HG02571 (cell line): ENCODE measurements around the gene EHD3.

ENCODE experiments used
- ATAC-seq: cut with Tn5 transposase; IDR thresholded peaks from one replicate; pipeline ENCODE4 v1.9.1; 2021; ENCODE audit warnings: mild to moderate bottlenecking, moderate library complexity; ENCODE audit not compliant: unreplicated experiment

The EHD3 gene

DNA sequence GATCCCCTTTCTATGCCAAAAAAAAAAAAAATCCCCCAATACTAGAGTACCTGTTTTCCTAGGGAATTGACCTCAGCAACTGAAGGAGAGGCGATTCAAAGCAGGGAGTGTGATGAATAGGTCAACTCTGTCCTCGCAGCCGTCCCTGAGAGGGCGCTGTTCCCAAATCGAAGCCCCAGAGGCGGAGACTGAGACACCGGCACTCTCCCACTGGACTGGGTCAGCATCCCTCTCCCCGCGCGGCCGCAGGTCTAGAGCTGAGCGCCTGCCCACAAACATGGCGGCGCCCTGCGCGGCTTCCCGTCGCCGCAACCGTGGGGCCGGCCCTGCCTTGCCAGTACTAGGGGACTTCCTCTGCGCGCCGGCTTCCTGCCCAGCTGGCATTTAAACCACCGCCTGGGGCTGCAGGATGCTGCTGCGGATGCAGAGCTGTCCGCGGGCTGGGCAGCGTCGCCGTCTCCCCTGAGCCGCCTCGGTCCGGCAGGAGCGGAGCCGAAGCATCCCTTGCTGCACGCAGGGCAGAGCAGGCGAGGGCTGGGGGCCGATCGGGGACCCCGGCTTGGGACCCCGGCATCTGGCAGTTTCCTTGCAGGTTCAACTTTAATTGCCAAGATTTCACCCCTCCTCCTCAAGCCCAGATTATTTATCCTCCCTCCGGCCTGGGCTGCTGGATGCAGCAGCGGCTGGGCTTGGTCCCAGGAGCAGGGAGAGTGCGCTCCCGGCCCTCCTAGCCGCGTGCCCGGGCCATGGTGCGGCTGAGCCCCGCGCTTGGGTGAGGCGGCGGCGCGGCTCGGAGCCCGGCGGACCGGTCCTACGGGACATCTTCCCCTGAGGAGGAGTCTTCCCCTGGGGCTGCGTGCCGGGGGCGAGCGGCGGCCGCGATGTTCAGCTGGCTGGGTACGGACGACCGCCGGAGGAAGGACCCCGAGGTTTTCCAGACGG is at the start of gene EHD3:
TSS of gene EHD3 (plus strand) at position 412 of the 942 bp plus-strand sequence. CDS start at position 882, 470 bp downstream.
- peak; percentile 96 for ATAC-seq

DNA sequence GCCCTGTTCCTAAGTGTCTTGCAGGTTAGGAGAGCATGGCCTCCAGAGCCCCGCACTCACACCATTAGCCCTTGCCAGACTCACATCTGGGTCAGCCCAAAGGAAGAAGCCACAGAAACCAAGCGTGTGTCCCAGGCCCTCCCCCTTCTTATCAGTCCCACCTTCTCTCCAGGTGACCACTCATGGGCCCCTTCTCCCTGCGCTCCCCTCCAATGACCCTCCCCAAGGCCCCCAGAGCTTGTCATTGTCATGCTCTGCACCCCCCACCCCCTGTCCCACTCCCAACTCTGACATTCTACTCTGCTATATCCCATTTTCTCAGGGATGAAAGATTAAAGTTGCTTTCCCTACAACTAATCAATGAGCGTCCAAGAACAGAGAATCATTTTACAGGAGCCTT is 46.8 kb upstream of the EHD3 start:
- ATAC-seq = no peak

DNA sequence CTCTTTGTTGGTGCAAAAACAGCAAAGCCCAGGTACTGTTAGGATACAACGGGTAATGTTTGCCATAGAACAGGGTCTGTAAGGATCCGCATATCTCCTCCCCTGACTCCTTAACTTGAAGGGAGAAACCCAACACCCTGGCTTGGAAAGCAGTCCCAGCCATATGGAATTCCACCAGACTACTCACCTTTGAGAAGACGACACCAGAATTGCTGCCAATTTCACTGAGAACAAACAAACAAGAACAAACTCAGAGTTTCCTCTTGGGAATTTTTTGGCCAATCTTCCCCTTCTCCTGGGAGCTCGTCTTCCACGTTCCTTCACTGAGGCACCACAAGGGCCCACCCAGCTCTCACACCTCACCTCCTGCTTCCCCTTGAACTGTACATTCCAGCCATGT is 45.8 kb upstream of the EHD3 start:
- ATAC-seq = no peak

DNA sequence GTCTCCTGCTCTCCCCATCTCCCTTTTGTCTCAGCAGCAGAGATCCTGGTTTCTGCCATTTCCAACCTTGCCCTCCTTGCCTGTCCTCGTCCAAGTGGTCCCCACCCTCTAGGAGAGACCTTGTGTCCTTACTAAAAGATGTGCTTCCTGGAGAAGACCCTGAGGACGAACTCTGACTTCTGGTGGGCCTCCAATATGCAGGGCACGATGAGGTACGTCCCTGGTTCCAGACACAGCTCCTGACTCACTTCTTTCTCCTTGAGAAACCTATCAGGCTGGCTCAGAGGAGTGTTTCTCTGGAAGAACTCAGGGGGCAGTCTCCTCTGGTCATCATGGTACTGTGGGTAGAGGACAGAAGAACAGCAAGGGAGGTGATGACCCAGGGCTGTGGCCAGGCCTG is 44.8 kb upstream of the EHD3 start:
- no peak for ATAC-seq

DNA sequence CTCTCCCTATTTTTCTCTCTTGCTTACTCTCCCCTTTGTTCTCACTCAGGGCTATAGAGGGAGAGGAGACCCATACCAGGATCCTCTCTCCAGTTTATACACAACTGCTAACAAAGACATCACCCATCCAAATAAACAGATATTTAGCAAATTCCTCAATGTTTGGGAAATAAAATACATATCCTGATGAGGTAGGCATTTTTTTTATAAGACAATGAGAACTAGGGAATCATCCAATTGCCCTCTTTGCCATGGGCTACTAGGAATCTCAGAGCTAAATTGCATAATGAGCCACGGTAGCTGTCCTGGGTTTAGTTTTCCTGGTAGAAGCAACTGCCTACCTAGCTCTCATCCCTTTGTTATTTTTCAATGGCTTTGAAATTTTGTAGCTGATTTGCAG is 43.8 kb upstream of the EHD3 start:
- no peak for ATAC-seq

DNA sequence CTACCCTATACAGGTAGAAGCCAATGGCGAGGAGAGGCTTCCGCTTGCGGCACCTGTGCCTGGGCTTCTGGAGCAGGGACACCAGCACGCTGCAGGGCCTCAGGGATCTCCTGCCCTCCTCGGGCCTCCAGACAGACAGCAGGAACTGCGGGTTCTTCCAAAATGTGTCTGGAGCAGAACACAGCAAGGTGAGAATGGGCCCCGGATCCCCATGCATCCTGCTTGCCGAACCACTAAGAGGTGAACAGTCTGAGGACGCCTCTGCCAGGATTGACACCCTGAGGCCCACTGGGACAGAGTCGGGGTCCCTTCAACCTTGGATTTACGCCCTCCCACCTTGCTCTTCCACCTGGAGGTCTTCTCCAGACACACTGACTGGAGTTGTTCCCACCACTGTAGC is 42.0 kb upstream of the EHD3 start:
- no peak for ATAC-seq

DNA sequence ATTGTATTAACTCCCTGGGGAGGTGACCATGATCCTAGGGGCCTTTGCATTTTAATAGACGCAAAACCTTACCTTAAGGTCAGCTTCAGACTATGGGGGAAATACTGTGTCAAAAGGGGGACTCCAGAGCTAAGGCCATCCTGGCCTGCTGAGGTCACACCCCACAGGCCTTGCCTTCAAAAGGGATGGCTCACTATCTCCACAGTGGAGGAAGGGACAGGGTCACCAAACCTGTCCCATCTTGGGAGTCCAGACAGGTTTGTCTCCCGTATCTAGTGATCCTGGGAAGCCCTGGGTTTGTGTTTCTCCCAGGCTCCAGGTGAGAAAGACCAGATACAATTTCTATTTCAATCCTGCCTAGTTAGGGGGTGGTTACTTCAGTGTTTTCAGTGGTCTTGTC is 41.6 kb upstream of the EHD3 start:
- no peak for ATAC-seq

DNA sequence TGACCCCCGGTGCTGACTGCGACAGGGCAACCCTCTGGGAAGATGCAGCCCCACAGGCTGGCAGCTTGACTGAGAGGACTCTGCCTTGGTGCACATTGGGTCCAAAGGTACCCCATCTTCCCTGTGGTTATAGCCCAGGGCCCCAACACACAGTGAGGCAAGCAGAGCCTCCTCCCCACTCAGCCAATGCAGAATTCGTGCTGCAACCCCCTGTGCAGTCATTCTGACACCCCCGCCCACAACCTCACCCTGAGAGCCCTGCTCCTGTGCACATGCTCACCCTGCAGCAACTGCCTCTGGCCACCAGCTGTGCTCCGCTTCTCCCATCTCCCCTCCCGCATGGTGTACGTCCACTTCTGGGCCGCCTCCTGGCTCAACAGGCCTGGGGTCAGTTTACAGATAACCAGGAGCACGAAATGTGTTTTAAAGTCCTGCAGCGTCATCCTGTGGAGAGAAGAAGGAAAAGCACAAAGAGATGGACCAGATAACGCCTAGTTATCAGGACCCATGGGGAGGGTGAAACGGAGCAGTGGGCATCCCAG is 41.0 kb upstream of the EHD3 start:
- ATAC-seq = no peak

DNA sequence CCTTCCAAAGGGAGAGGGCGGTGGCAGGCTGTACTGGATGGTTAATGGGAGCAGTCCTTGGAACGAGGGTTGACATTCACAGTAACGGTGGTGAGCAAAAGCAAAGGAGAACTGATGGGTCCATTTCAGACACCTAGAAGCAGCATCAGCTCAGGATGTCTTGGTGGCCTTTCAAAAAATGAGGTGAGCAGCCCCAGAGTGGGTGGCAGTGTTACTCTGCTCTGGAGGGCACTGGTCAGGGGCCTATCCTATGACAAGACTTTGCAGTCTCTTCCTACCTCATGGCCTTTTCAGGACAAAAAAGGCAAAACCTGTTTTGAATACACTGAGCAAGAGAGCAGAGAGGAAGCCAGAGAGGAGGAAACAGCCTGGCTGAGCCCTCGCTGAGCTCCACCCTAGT is 40.1 kb upstream of the EHD3 start:
- no peak for ATAC-seq

DNA sequence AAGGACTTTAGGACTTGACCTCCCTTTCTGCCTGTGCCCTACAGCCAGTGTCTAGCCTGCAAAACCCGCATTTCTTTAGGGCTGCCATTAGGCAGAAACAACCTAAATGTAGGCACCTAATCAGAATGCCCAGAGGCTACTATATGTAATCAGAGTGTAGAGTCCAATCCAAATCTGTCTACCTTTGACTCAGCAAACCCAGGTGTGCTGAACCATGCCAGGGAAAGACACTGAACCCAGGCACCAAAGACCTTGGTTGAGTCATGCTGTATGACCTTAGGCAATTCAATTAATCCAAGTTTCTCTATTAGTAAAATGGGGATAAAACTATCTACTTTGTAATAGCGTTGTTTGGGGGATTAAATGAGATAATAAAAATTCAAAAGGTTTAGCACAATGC is 37.3 kb upstream of the EHD3 start:
- no peak for ATAC-seq

DNA sequence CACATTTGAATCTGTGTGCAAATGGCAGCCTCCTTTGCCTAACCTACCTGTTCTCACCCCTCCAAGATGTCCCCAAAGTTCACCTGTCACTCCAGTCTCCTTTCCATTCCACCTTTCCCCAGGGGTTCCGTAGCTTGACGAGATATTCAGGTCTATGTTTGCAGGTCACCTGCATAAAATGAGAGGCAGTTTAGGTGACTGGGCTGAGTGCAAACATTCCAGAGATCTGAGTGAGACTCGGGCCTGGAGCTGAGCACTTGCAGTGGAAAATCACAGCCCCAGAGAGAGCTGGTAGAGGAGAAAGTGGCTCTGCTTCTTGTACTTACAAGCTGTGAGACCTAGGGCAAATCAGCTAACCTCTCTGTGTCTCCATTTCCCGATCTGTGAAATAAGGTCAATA is 36.8 kb upstream of the EHD3 start:
- no peak for ATAC-seq

DNA sequence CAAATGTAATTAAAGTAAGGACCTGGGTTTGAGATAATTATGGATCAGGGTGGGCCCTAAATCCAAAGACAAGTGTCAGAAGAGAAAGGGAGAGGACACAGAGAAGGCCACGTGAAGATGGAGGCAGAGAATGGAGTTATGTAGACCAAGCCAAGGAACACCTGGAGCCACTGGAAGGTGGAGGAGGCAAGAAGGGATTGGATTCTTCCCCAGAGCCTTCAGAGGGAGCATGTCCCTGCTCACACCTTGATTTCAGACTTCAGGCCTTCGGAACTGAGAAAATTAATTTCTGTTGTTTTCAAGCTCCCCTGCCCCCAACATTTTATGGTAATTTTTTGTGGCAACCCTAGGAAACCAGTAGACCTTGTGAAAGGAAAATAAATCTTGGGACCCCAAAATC is 36.3 kb upstream of the EHD3 start:
- ATAC-seq = no peak

DNA sequence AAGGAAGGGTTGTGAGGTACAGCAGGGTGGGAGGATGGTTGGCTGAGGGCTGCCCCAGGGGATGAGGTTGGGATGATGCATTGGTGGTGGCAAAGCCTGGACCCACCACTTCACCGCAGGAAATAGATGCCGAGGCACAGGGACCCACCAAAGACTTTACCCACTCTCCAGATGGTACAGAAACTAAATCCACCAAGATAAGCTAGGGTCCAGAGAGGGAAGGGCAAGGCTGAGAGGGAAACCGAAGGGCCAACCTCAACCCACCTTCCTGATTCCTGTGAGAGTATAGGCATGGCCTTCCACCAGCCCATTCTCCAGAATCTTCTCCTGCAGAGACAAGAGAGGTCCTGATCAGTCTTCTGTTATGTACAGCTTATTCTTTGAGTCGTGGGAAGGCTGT is 34.7 kb upstream of the EHD3 start:
- ATAC-seq = no peak

DNA sequence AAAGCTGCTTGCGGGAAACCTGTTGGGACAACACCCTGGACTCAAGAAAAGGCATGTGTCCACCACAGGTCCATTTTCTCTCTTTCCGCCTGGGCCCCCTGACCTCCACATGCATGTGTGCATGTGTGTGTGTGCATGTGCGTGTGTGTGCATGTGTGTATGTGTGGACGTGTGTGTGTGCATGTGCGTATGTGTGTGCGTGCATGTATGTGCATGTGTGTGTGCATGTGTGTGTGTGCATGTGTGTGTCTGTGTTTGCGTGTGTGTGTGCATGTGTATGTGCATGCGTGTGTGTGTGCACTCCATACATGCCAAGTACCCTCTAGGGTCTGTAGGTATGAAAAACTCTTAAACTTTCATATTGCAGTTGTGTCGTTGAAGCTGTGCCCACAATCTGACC is 33.0 kb upstream of the EHD3 start:
- no peak for ATAC-seq

DNA sequence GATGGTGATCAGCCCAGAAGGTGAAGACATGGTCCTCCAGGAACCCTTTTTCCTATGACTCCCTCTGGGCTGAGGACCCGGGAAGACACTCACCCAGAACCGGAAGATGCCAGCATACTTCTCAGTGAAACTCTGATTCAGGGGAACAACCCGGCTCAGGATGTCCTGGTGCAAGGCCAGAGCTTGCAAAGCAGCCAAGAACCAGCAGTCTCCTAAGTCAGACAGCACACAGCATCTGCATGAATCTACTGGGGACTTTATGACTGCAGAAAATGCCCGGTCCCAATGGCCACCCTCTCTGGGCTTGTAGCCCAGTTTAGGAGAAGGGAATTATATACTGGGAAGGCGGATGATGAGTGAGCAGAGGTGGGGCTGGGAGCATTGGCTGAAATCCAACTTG is 31.9 kb upstream of the EHD3 start:
- ATAC-seq = no peak

DNA sequence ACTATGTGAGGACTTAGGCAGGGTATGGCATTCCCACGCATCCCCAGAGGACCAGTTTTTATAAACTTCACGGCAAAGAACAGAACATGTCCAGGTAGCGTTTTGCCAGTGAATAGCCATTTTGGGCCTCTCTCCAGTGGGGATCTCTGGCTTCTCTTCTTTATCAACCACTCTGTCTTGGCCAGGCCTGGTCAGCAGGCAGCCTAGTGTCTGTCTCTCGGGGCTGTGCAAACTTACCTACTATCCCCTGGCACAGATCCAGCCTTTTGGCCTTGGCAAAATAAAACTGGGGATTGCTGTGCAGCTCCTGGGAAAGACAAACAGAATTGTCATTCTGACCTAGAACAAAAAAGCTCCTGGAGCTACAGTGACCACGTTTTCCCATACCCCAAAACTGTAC is 31.1 kb upstream of the EHD3 start:
- no peak for ATAC-seq

DNA sequence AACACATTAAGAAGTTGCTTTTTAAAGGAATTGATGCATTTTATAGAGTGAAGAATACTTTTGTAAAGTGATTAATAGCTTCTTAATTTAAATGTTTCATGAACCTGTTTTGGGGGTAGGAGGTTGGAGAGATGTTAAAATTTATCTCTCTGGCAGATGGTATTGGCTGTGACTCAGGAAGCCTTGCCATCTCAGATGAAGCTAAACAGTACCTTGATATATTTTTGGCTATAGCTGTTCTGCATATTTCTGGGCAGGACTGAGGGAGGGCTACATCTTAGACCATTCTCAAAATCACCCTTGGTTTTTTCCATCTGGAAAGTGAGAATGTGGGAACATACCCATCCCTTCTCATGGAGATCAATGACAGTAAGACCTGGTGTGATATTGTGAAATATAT is 30.0 kb upstream of the EHD3 start:
- ATAC-seq = no peak

DNA sequence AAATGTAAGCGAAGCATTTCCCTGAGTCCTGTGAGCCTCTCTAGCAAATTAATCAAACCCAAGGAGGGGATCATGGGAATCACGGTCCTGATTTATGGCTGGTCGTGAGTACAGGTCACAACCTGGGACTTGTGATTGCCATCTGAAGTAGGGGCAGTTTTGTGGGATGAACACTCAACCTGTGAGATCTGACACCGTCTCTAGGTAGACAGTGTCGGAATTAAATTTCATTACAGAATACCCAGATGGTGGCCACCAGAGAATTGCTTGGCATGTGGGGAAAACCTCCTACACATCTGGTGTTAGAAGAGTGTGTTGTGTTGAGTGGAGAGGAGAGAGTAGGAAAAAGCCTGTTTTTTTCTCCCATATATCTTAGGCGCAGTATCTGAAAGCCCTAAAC is 29.2 kb upstream of the EHD3 start:
- ATAC-seq = no peak

DNA sequence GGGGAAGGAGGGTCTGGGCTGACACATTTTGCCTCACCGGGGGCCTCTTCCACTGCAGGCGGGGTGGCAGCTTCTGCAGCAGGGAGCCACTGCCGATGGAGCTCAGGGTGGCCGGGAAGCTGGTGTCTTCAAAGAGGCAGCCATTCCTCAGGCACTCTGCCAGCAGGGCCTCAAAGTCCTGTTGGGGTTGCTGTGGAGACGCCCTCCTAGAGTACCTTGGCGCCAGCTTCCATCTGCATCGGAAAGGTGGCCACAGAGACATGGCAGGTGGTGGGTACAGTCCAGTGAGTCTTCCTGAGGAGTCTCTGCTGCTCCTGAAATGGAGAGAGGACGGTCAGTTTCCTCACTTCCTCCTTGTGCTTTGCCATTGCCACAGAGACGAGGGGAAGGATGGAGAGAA is 28.8 kb upstream of the EHD3 start:
- no peak for ATAC-seq

DNA sequence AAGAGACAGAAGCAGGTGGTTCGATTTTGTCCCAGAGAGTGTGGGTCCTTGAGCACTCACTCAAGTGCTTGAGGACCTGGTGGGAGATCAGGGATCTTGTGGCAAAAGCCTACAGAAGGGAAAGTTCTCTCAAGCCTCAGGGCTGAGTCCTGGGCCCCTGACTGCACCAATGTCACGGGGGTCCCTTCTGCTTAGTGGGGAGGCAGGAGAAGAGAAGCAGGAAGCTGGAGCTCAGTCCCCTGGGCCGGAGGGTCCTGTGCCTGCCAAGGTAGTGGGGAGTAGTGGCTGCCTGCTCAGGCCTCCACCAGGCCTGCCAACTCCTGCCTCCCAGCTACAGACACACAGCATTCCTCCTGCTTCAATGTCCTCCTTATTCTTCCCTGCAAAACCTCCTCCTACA is 28.3 kb upstream of the EHD3 start:
- ATAC-seq = no peak

DNA sequence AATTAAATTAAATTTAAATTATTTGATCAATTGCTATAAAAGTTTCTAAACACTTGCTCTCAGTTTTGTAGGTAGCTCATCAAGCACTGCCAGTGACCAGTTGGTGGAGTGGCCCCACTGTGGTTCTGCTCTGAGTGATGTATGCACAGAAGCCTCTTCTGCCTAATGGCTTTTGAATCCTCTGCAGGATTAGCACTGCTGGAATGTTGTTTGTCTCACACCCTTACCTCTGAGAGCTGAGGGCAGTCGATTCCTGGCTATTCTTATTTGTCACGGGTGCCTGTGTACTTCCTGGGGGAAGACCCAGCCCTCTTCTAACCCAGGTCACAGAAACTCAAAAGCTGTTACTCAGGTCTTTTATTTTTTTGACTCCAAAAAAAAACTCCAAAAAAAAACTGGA is 26.2 kb upstream of the EHD3 start:
- no peak for ATAC-seq

DNA sequence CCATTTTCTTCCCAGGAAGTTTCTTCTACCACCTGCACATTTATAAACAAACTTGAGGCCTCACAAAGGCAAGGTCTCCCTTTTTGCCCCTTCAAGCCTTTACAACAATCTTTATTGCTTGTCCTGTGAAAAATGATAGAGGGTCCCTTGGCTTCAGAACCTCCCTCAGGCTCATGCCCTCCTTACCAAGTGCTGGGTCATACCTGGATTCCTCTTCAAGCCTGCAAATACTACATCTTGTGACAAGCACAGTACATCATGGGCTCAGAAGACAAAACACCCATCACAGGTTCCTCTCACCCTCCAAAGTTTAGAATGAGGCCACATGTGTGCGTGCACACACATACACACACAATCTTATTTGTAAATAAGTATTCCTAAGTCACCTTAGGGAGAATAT is 25.7 kb upstream of the EHD3 start:
- ATAC-seq = no peak
